IMR-90 (cell line): ENCODE results near the gene HOXC10. TPM values are rescaled to one million over a fixed set of nuclear protein-coding genes. Genes with fewer than 3 reads are reported as not detected.

Source experiments
- ATAC-seq: fragments of 200-7000 bp; cut with Tn5 transposase; 2 replicates; pipeline ENCODE4 v1.9.1; 2020; ENCODE audit warnings: low read depth, mild to moderate bottlenecking, moderate library complexity
- BruUV-seq: library from RNA; stranded (reverse); fragments of 400-500 nt; replicated peaks from 2 replicates; lab custom pipeline; 2021; lab: Mats Ljungman, UMichigan
- CTCF ChIA-PET: fragments of 300-600 bp; formaldehyde crosslinking; extraction: SDS; loops from one replicate; lab custom pipeline; 2021; ENCODE audit warnings: antibody characterized with exemption; lab: Yijun Ruan, JAX
- POLR2A ChIA-PET: fragments of 300-600 bp; sonication (Branson Sonifier 250); formaldehyde crosslinking; loops from one replicate; lab custom pipeline; 2022; ENCODE audit warnings: antibody characterized with exemption; ENCODE audit not compliant: unreplicated experiment; lab: Charles Lee
- DNase-seq: peaks from one replicate; pipeline ENCODE4 v3.0.0; 2013
- H2AFZ ChIP-seq: replicated peaks from 2 replicates; pipeline ENCODE3; 2013; ENCODE audit warnings: low read length, mild to moderate bottlenecking; ENCODE audit not compliant: poor library complexity
- H2AK5ac ChIP-seq: 2 replicates; pipeline ENCODE4 v1.6.1; 2013; ENCODE audit warnings: low read depth, low read length, inconsistent platforms
- H2AK9ac ChIP-seq: replicated peaks from 2 replicates; pipeline ENCODE3; 2013; ENCODE audit warnings: mild to moderate bottlenecking, low read depth, low read length, moderate library complexity; ENCODE audit not compliant: poor library complexity
- H2BK120ac ChIP-seq: 2 replicates; pipeline ENCODE4 v1.6.1; 2013; ENCODE audit warnings: low read depth, low read length, inconsistent platforms
- H2BK15ac ChIP-seq: 3 replicates; pipeline ENCODE4 v1.6.1; 2013; ENCODE audit warnings: low read depth, low read length, inconsistent platforms
- H2BK20ac ChIP-seq: 2 replicates; pipeline ENCODE4 v1.6.1; 2013; ENCODE audit warnings: low read depth, mild to moderate bottlenecking, inconsistent platforms, low read length, moderate library complexity
- H2BK5ac ChIP-seq: 2 replicates; pipeline ENCODE4 v1.6.1; 2013; ENCODE audit warnings: mild to moderate bottlenecking, low read depth, low read length, inconsistent platforms; ENCODE audit not compliant: poor library complexity, severe bottlenecking
- H3K14ac ChIP-seq: replicated peaks from 2 replicates; pipeline ENCODE4 v1.6.1; 2013; ENCODE audit warnings: low read depth, low read length, inconsistent platforms
- H3K18ac ChIP-seq: 2 replicates; pipeline ENCODE4 v1.6.1; 2013; ENCODE audit warnings: low read depth, low read length, control low read depth
- H3K23ac ChIP-seq: 2 replicates; pipeline ENCODE4 v1.6.1; 2013; ENCODE audit warnings: low read depth, low read length, inconsistent platforms
- H3K27ac ChIP-seq: 2 replicates; pipeline ENCODE4 v1.5.1; 2013; ENCODE audit warnings: mild to moderate bottlenecking, control low read depth, low read length; ENCODE audit not compliant: insufficient read depth
- H3K27me3 ChIP-seq: 2 replicates; pipeline ENCODE4 v1.6.1; 2013; ENCODE audit warnings: low read length; ENCODE audit not compliant: control insufficient read depth, insufficient read depth
- H3K36me3 ChIP-seq: 2 replicates; pipeline ENCODE4 v1.6.1; 2013; ENCODE audit warnings: low read length, mixed read lengths; ENCODE audit not compliant: control insufficient read depth, insufficient read depth
- H3K4ac ChIP-seq: 2 replicates; pipeline ENCODE4 v1.6.1; 2013; ENCODE audit warnings: low read depth, low read length, inconsistent platforms
- H3K4me1 ChIP-seq: 2 replicates; pipeline ENCODE4 v1.6.1; 2013; ENCODE audit warnings: low read length, mixed read lengths; ENCODE audit not compliant: control insufficient read depth, insufficient read depth
- H3K4me2 ChIP-seq: 2 replicates; pipeline ENCODE4 v1.6.1; 2013; ENCODE audit warnings: low read depth, mild to moderate bottlenecking, control low read depth, low read length, moderate library complexity
- H3K4me3 ChIP-seq: 2 replicates; pipeline ENCODE4 v1.5.1; 2013; ENCODE audit warnings: low read depth, mild to moderate bottlenecking, control low read depth, low read length, moderate library complexity; ENCODE audit not compliant: insufficient read depth
- H3K56ac ChIP-seq: 2 replicates; pipeline ENCODE4 v1.6.1; 2013; ENCODE audit warnings: low read length, inconsistent platforms; ENCODE audit not compliant: insufficient read depth; ENCODE audit errors: extremely low read depth
- H3K79me1 ChIP-seq, 2 experiments: 2 replicates each; pipeline ENCODE4 v1.6.1; 2013; ENCODE audit warnings: low read length in 2 of 2, inconsistent platforms in 1 of 2, low read depth in 1 of 2
- H3K9ac ChIP-seq: 2 replicates; pipeline ENCODE4 v1.6.1; 2013; ENCODE audit warnings: low read depth, low read length, control low read depth
- H3K9me1 ChIP-seq: 2 replicates; pipeline ENCODE4 v1.6.1; 2013; ENCODE audit warnings: low read length, inconsistent platforms; ENCODE audit not compliant: insufficient read depth
- H3K9me3 ChIP-seq: 2 replicates; pipeline ENCODE4 v1.6.1; 2013; ENCODE audit warnings: low read length; ENCODE audit not compliant: control insufficient read depth, insufficient read depth
- H4K20me1 ChIP-seq: 2 replicates; pipeline ENCODE4 v1.6.1; 2013; ENCODE audit warnings: low read length, inconsistent platforms; ENCODE audit not compliant: insufficient read depth
- H4K5ac ChIP-seq: 2 replicates; pipeline ENCODE4 v1.6.1; 2013; ENCODE audit warnings: mild to moderate bottlenecking, low read depth, low read length, control low read depth
- H4K8ac ChIP-seq, 2 experiments: 2 replicates each; pipeline ENCODE4 v1.6.1; 2013; ENCODE audit warnings: low read depth in 2 of 2, low read length in 2 of 2, control low read depth in 1 of 2, inconsistent platforms in 1 of 2
- H4K91ac ChIP-seq: 2 replicates; pipeline ENCODE4 v1.6.1; 2013; ENCODE audit warnings: low read depth, low read length, inconsistent platforms; ENCODE audit not compliant: insufficient read depth
- WGBS, 2 experiments: methylation state at CpG; one replicate each; pipeline versions ENCODE4 v1.1.5 to v1.1.7; 2013; ENCODE audit warnings: missing lambda C conversion rate in 2 of 2; ENCODE audit not compliant: insufficient read length in 1 of 2; ENCODE audit errors: extremely low coverage in 2 of 2; 5-methylcytosine and 5-hydroxymethylcytosine counted together
- dilution Hi-C: fragments of 300-500 bp; cut with HindIII; formaldehyde crosslinking; loops from one replicate; pipeline ENCODE4 v1.14.3; 2018; ENCODE audit warnings: low sequenced_read_pairs; ENCODE audit not compliant: unreplicated experiment
- in situ Hi-C: fragments of 300-500 bp; cut with MboI; formaldehyde crosslinking; loops from 3 replicates; pipeline ENCODE4 v1.14.3; 2019; ENCODE audit warnings: low sequenced_read_pairs, inconsistent platforms, mixed read lengths
- intact Hi-C: fragments of 100-400 bp; cut with micrococcal nuclease; formaldehyde crosslinking; loops from 2 replicates; pipeline ENCODE4 v1.10.0; 2022
- polyA plus RNA-seq, 3 experiments: library from polyadenylated mRNA; depleted of rRNA; stranded (reverse); fragments of >200 nt; gene quantifications; 2 replicates each; pipeline ENCODE4 v1.2.3, GENCODE V29; 2012; ENCODE audit warnings: low replicate concordance in 1 of 3
- total RNA-seq: library from RNA; depleted of rRNA; stranded (reverse); fragments of >200 nt; gene quantifications from 2 replicates; pipeline ENCODE4 v1.2.3, GENCODE V29; 2012
- TF ChIP-seq, protein P1 (sequence below): conservative IDR thresholded peaks from 2 replicates; pipeline ENCODE4 v1.5.1; 2012; ENCODE audit warnings: mild to moderate bottlenecking, low read depth, low read length, improper control_type of control experiment

HOXC10 gene
- total and polyA plus RNA-seq, 2 of the 4 experiments (the other 2 are of a cell fraction), result 0.15 TPM; not detected in 1

DNA sequence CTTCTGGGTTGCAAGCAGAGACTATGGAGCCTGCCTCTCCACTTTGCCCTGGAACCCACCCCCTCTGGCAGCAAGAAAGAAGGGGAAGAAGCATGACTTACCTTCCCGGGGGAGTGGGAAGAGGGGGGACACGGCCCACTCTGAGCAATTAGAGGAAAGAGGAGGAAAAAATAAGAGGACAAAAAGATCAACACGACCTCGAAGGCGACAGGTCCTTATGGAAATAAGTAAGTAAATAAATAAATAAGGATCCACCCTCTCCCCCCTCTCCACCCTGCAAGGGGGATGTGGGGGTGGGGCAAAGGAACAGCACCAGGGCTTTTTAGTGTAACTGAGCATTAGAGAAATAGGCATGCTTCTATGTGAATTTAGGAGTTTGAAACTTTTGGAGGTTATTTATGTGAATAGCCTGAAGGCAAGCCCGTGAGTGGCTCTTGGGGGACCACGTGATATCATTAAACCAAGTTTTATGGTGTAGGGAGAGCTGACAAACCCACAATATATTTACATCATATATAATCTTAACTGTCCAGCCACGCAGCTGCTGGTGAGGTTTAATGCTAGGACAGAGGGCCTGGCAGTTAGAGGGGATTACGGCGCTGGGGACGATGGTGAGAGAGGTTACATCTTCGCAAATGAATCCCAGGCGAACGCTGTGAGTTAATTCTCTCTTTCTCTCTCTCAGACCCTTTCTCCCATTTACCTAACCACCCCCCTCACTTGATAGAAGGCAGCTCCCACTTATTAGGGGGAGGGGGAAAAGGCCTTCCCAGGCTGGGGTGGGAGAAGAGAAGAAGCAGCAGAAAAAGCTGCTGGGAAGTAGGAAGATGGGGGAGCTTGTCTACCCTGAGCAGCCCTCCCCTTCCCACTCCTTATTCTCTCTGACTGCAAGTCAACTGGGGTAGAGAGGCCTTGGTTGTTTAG is 52.7 kb downstream of the HOXC10 start:
- Histone ChIP-seq H3K23ac (no peak overlapping the region), H4K20me1 (no peaks in the 10 kb centered on the region), H3K27me3 (peaks cover 73% of the 10 kb centered on the region), H3K18ac (no peak overlapping the region), H3K9me1 (no peaks in the 10 kb centered on the region), H3K56ac (no peak overlapping the region), H2AK5ac (no peak overlapping the region), H3K79me1 (no peaks in the 10 kb centered on the region), H3K4me3 (no peak overlapping the region), H3K27ac (no peak overlapping the region), H3K36me3 (no peaks in the 10 kb centered on the region), H3K4me2 (no peak overlapping the region), H2BK15ac (no peak overlapping the region), H2BK5ac (no peak overlapping the region), H2AK9ac (no peak overlapping the region), H3K9me3 (peaks cover 7% of the 10 kb centered on the region), H4K91ac (no peak overlapping the region), H4K5ac (no peak overlapping the region), H2BK120ac (no peak overlapping the region), H3K14ac (no peak overlapping the region), H3K4me1 (no peaks in the 10 kb centered on the region), H2BK20ac (no peak overlapping the region), H2AFZ (no peak overlapping the region), H4K8ac (no peak overlapping the region), H3K9ac (no peak overlapping the region), H3K4ac (no peak overlapping the region)
- no peak for ATAC-seq
- in situ Hi-C loops, result no loop called here
- DNase-seq, result no peak
- TF ChIP-seq, protein P1, sequence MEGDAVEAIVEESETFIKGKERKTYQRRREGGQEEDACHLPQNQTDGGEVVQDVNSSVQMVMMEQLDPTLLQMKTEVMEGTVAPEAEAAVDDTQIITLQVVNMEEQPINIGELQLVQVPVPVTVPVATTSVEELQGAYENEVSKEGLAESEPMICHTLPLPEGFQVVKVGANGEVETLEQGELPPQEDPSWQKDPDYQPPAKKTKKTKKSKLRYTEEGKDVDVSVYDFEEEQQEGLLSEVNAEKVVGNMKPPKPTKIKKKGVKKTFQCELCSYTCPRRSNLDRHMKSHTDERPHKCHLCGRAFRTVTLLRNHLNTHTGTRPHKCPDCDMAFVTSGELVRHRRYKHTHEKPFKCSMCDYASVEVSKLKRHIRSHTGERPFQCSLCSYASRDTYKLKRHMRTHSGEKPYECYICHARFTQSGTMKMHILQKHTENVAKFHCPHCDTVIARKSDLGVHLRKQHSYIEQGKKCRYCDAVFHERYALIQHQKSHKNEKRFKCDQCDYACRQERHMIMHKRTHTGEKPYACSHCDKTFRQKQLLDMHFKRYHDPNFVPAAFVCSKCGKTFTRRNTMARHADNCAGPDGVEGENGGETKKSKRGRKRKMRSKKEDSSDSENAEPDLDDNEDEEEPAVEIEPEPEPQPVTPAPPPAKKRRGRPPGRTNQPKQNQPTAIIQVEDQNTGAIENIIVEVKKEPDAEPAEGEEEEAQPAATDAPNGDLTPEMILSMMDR, result no peak
- WGBS, 2 experiments, result no CpG with 5 or more reads among the region's 14 CpGs
- intact Hi-C loops, result no loop called here
- ChIA-PET CTCF (interaction anchor here (0.6 to 0.7 kb wide), 2 partner anchors 29 to 154 kb away, joined by 3 to 9 read pairs; partner anchors contain the start of gene HOXC8), POLR2A (no interaction called here)
- dilution Hi-C loops, result no loop called here
- BruUV-seq, result no TSS peak
